Sigmoid colon (tissue), 4 donors: Measurements from ENCODE around the gene FLT1.

ENCODE experiments used
- POLR2A ChIP-seq, 2 donors: fragments of 450-650 bp; IDR thresholded peaks; one replicate each; pipeline ENCODE4 v1.6.1; 2016; ENCODE audit warnings: antibody characterized with exemption in 2 of 2, mild to moderate bottlenecking in 2 of 2, moderate library complexity in 2 of 2
- POLR2AphosphoS5 ChIP-seq, 4 donors: sonication (generic); formaldehyde crosslinking; IDR thresholded peaks; one replicate each; pipeline ENCODE4 v1.6.1; 2017; ENCODE audit warnings: antibody characterized with exemption in 4 of 4
- TF ChIP-seq, protein P1 (sequence below), 4 experiments: fragments of 450-650 bp in 3 of 4; fragments of 200-600 bp in 1 of 4; IDR thresholded peaks; one replicate each; pipeline ENCODE4 v1.5.1; 2016 to 2019; ENCODE audit warnings: antibody characterized with exemption in 4 of 4, mild to moderate bottlenecking in 3 of 4, moderate library complexity in 2 of 4

DNA sequence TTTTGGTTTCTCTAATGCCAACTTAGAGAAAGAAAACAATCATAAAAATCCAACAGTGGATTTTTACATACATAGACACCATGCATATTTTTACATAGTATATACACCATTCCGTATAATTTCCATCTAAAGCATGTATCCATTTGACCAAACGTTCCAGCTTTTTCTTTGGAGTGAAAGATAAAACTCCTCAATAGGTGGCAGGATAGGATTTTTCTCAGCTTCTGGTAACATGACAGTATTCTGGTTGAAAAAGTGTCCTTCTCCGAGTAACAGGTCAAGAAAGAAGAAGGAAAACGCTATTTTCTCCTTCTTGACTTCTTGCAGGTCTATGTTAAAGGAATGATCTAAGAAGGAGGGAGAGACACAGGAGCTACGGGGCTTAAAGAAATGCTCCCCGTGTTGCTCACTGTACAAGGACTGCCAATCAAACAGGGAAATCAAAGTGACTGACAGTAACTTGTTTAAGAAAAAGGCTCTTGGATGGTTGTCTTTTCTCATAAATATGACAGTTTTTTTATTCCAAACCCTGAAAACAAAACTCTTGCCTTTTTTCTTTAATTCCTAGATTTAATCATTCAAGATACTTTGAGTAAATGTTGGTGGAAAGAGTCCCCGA, 11.5 kb downstream of the FLT1 start:
- TF ChIP-seq POLR2A (IDR thresholded peaks at IDR 0.05) (no peak), POLR2AphosphoS5 (IDR thresholded peaks at IDR 0.05) (no peak)
- TF ChIP-seq, protein P1, sequence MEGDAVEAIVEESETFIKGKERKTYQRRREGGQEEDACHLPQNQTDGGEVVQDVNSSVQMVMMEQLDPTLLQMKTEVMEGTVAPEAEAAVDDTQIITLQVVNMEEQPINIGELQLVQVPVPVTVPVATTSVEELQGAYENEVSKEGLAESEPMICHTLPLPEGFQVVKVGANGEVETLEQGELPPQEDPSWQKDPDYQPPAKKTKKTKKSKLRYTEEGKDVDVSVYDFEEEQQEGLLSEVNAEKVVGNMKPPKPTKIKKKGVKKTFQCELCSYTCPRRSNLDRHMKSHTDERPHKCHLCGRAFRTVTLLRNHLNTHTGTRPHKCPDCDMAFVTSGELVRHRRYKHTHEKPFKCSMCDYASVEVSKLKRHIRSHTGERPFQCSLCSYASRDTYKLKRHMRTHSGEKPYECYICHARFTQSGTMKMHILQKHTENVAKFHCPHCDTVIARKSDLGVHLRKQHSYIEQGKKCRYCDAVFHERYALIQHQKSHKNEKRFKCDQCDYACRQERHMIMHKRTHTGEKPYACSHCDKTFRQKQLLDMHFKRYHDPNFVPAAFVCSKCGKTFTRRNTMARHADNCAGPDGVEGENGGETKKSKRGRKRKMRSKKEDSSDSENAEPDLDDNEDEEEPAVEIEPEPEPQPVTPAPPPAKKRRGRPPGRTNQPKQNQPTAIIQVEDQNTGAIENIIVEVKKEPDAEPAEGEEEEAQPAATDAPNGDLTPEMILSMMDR (IDR thresholded peaks at IDR 0.05): no peak
